HT-29 (cell line): ENCODE measurements around the gene GALK1. TPM values are rescaled to one million over a fixed set of nuclear protein-coding genes. Genes with fewer than 3 reads are reported as not detected.
A peak's percentile ranks its signal among the peaks of the same experiment; 100 is the strongest.
"Not testable (repeated sequence)": the region's sequence is repeated elsewhere in the genome, so short reads cannot be mapped to it uniquely, and the experiment has no call there.

Experiments
- DNase-seq: peaks from one replicate; pipeline ENCODE4 v3.0.0-alpha.2; 2015; ENCODE audit warnings: low spot score
- total RNA-seq: library from RNA; depleted of rRNA; stranded (reverse); fragments of >200 nt; shearing (Covaris generic); gene quantifications from 2 replicates; pipeline ENCODE4 v1.2.3, GENCODE V29; 2014

The GALK1 gene
- total RNA-seq, 1 experiment from 2014 or later = 41.8 TPM

- DNase-seq = no peak
These were observed 989 bp upstream of the GALK1 start for GRCh38 chr17:75765981-75766380.

GRCh38 chr17:75764417-75764710 is 628 bp downstream of the GALK1 start:
- DNase-seq = no peak

DNA sequence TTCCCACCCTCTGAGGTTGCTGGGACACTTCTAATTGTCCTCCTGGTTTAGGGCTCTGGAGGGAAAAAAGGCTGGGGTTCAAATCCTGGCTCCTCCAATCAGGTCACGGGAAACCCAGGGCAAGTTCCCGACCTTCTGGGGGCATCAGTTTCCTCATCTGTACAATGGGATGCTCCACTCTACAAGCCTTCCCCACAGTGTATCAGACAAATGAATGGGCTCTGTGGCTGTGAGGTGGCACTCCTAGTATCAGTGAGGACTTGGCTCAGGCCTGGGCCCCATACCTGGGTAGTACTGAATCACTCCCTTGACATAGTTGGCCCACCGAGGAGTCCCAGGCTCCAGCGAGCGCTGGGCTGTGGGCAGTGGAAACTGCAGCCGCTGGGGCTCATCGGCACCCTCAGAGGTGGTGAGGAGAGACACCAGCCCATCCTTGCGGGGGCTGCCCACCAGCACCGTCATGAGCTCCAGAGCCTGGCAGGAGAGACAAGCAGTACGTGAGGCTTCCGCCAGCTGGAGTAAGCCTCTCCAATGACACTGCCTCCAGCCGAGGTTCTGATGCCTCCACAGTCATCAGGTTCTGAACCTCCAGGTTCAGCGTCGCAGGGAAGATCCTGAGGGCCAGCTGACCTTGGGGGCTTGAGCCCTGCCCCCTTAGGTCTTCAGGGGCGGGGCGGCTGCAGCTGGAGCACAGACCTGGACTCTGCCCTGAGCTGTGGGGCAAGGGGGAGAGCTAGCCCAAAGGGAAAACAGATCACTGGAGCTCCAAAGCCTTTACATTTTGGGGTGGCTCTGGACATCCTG is 1.2 kb downstream of the GALK1 start:
- no peak for DNase-seq

GRCh38 chr17:75763269-75763607 is 1.8 kb downstream of the GALK1 start:
- no peak for DNase-seq

GRCh38 chr17:75762513-75763268 is 2.3 kb downstream of the GALK1 start:
- no peak for DNase-seq

GRCh38 chr17:75759978-75760640 is 4.9 kb downstream of the GALK1 start:
- not testable (repeated sequence) for DNase-seq

DNA sequence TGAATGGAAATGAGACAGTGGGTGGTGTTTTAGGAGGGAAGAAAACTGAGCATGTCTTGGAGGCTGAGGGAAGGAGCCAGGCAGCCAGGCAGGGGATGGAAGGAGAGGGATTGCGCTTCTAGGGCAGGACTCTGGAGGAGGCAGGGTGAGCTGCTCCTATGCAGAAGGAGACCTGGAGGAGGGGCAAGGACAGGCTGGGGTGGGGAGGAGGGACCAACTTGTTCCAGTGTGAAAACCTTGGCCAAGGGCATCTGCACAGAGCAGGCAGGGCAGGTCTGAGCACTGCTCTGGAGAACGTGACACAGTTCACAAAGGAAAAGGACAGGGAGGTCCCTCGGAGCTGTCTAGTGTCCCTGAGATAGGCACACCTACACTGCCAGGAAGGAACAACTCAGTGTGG is 5.5 kb downstream of the GALK1 start:
- no peak for DNase-seq

DNA sequence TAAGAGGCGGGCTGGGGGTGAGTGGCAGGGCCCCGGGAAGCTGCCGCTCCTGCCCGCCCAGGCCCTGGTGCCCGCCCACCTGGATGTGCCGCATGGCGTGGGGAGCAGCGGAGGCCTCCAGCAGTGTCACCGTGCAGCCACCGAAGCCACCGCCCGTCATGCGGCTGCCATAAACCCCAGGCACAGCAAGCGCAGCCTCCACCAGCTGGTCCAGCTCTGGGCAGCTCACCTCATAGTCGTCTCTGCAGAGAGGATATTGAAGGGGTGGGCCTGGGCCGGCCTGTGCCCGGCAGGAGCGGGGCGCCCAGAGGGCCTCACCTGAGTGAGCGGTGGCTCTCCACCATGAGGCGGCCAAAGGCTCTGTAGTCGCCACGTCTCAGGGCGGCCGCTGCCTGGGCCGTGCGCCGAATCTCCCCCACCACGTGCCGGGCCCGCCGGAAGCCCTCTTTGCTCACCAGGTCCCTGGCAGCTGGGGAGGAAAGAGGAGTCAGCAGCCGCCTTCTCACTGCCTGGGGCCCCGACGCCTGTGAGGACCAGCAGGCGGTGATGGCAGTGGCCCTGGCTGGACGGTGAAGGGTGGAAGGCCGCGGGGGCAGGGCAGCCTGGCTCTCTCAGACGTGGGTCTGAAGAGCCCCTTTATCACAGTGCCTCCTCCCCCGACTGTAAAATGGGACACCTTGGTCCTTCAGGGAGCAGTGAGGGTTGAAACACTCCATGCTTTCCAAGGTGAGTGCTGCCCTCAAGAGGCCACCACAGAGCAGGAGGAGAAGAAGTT is 6.7 kb downstream of the GALK1 start:
- peak; percentile 29 for DNase-seq

- DNase-seq = no peak
These were observed 7.8 kb downstream of the GALK1 start for GRCh38 chr17:75757086-75757681.

DNA sequence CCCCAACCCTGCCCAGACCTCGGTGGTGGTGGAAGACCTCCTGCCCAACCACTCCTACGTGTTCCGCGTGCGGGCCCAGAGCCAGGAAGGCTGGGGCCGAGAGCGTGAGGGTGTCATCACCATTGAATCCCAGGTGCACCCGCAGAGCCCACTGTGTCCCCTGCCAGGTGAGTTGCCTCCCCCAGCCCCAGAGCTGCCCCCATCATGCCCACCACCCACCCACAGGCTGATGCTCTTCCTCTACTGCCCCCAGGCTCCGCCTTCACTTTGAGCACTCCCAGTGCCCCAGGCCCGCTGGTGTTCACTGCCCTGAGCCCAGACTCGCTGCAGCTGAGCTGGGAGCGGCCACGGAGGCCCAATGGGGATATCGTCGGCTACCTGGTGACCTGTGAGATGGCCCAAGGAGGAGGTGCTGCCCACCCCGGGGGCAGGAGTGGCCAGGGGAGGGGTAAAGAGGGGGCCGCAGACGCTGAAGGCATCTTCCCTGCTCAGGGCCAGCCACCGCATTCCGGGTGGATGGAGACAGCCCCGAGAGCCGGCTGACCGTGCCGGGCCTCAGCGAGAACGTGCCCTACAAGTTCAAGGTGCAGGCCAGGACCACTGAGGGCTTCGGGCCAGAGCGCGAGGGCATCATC is 8.4 kb downstream of the GALK1 start:
- DNase-seq = no peak

DNA sequence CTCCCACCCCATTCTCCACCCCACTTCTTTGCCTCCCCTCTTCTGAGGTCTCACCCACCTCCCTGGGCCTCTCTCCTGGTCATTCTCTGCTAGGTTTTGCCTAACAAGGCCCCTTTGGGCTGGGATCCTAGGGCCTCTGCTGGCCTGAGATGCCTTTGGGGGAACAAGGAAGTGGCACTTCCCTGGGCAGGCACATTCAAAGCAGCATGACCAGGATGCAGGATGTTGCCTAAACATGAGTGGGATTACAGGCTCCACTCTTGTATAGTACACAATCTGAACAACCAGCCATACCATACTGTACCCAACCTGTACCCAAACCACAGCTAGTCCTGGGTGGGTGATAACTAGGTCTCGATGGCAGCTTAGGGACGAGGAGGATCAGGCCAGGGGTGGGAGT is 9.0 kb downstream of the GALK1 start:
- no peak for DNase-seq

- DNase-seq = no peak
These were observed 9.6 kb downstream of the GALK1 start for GRCh38 chr17:75755205-75755901.

DNA sequence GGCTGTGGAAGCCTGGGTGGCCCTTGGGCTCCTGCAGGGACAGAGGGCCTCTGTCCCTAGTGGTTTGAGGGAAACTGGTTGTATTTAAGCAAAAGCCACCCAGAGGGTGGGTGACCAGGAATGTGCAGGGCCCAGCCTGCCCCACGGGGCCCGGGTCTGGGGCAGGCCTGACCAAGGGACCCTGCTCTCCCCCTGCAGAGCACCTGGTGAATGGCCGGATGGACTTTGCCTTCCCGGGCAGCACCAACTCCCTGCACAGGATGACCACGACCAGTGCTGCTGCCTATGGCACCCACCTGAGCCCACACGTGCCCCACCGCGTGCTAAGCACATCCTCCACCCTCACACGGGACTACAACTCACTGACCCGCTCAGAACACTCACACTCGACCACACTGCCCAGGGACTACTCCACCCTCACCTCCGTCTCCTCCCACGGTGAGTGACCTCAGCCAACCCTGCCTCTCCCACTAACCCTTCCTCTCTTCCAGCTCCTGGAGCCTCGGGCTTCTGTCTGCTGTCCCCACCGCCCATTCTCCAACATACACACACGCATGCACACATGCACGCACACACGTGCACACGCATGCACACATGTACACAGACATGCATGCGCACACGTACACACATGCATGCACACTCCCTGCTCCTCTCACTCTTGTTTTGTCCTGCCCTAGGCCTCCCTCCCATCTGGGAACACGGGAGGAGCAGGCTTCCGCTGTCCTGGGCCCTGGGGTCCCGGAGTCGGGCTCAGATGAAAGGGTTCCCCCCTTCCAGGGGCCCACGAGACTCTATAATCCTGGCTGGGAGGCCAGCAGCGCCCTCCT is 10.4 kb downstream of the GALK1 start:
- DNase-seq = no peak

DNA sequence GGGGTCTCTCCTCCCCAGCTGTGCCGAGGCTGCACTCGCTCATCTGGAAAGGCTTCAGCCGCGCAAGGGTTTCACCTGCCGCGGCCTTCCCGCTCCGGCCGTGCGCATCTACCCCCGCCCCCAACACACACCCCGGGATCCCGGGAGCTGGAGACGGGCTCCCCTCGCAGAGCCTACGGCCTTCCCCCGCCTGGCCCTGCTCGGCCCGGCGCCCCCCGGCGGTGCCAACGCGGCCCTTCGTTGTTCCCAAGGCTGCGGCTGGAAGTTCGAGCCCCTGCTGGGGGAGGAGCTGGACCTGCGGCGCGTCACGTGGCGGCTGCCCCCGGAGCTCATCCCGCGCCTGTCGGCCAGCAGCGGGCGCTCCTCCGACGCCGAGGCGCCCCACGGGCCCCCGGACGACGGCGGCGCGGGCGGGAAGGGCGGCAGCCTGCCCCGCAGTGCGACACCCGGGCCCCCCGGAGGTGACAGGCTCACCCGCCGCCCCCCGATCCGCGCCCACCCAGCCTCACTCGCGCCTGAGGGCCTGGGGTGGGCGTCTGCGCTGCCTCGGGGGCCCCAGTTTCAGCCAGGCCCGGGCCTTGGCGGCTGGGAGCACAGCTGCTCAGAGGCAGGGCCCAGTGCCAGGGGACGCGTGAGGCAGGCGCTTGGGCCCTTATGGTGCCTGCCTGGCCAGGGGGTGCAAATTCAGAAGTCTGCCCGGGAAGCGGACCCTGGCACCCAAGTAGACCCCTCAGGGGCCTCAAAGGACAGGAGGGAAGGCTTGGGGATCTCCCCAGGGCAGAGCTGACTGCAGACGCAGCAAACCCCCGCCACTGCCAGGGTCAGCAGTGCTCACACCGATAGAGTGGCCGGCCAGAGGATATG is 11.2 kb downstream of the GALK1 start:
- no peak for DNase-seq

GRCh38 chr17:75752802-75753513 is 12.0 kb downstream of the GALK1 start:
- no peak for DNase-seq

- DNase-seq = no peak
These were observed 12.6 kb downstream of the GALK1 start for GRCh38 chr17:75752405-75752709.

GRCh38 chr17:75751676-75752404 is 13.2 kb downstream of the GALK1 start:
- DNase-seq = no peak
